Colonic mucosa (tissue), 4 donors: ENCODE results near the gene ZNF385B. TPM values are rescaled to one million over a fixed set of nuclear protein-coding genes. Genes with fewer than 3 reads are reported as not detected.

Experiments
- DNase-seq: peaks from one replicate; pipeline ENCODE4 v3.0.0-alpha.2; 2020
- H3K27ac ChIP-seq: fragments of 200-600 bp; one replicate; pipeline ENCODE4 v1.8.0; 2021
- H3K27me3 ChIP-seq: fragments of 200-600 bp; one replicate; pipeline ENCODE4 v1.8.0; 2021
- H3K36me3 ChIP-seq: fragments of 200-600 bp; one replicate; pipeline ENCODE4 v1.8.0; 2021
- H3K4me1 ChIP-seq: fragments of 200-600 bp; one replicate; pipeline ENCODE4 v1.8.0; 2021; ENCODE audit warnings: mild to moderate bottlenecking
- H3K4me3 ChIP-seq: fragments of 200-600 bp; one replicate; pipeline ENCODE4 v1.8.0; 2021
- H3K9ac ChIP-seq, 2 donors: one replicate each; pipeline ENCODE4 v1.7.0; 2013; ENCODE audit warnings: control low read depth in 2 of 2, low read depth in 2 of 2, low read length in 2 of 2
- H3K9me3 ChIP-seq: fragments of 200-600 bp; one replicate; pipeline ENCODE4 v1.8.0; 2021
- intact Hi-C: fragments of 100-400 bp; cut with DNase I; formaldehyde crosslinking; loops from one replicate; pipeline ENCODE4 v1.14.1; 2022
- total RNA-seq, 2 donors: library from RNA; stranded (reverse); fragmentation: NEBNext Ultra II Directional in 1 of 2; extraction: Animal tissue kit (Norgen Biotek cat#: 25700) in 1 of 2; gene quantifications; one replicate each; pipeline ENCODE4 v1.2.1, GENCODE V29; 2021
- TF ChIP-seq, protein P1 (sequence below): fragments of 200-600 bp; IDR thresholded peaks from one replicate; pipeline ENCODE4 v1.8.0; 2022; ENCODE audit warnings: antibody characterized with exemption, mild to moderate bottlenecking
- donor health status: healthy.
- donor health status: DM: no; HTN: no; CAD: no.
- donor health status: DM: no; HTN: no; CAD: no.

ZNF385B gene
- total RNA-seq, 2 donors from 2014 or later: 0.10 to 0.69 TPM

DNA sequence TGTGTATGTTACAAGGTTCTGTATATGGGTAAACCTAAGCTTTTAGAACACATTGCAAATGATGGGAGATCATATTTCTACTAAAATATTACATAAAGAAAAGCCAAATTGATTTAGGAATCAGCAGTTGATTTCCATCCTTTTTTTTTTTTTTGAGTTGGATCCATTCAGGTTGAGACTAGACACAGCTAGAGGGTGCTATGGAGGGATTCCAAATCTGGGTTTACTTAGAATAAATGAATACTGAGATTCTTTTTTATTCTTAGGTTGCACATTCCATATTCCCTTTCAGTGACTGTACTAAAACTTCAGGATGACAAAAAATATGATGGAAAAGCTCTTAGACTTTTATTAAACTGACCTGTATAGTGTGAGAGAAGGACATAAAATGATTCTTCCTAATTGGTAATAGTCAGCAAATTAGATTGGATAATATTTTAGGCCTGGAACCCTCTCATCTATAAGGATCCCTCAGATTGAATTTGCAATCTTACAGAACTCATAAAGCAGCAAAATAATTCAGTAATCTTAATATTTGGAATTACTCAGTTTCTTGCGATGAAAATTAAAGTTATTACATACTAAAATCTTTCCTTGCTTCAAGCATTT, 413.5 kb downstream of the ZNF385B start:
- Histone ChIP-seq H3K4me3 (no peak overlapping the region), H3K36me3 (no peaks in the 10 kb centered on the region), H3K27me3 (no peaks in the 10 kb centered on the region), H3K9me3 (no peaks in the 10 kb centered on the region), H3K27ac (no peak overlapping the region), H3K9ac (no peak overlapping the region), H3K4me1 (no peaks in the 10 kb centered on the region)
- TF ChIP-seq, protein P1, sequence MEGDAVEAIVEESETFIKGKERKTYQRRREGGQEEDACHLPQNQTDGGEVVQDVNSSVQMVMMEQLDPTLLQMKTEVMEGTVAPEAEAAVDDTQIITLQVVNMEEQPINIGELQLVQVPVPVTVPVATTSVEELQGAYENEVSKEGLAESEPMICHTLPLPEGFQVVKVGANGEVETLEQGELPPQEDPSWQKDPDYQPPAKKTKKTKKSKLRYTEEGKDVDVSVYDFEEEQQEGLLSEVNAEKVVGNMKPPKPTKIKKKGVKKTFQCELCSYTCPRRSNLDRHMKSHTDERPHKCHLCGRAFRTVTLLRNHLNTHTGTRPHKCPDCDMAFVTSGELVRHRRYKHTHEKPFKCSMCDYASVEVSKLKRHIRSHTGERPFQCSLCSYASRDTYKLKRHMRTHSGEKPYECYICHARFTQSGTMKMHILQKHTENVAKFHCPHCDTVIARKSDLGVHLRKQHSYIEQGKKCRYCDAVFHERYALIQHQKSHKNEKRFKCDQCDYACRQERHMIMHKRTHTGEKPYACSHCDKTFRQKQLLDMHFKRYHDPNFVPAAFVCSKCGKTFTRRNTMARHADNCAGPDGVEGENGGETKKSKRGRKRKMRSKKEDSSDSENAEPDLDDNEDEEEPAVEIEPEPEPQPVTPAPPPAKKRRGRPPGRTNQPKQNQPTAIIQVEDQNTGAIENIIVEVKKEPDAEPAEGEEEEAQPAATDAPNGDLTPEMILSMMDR: no peak
- intact Hi-C loops: loop anchor here (10.0 kb wide), 1 partner anchor 223 kb away; no protein-coding TSS in a partner anchor
- no peak for DNase-seq

DNA sequence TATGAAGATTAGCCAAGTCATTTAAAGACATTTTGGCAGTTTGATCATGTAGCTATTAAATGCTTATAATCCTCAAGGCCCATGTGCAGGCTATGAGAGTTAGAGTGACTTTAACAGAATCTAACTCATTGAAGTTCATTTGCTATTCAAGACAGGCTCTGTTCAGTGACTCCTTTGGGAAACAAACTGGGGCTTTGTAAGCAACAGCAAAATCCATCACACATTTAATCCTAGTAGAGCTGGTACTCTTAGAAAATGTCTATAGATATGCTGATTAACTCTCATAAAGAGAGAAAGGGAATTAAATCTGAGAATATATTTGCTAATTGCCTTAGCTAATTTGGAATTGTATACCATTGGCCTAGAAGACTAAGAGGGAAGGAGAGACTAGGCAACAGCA, 414.0 kb downstream of the ZNF385B start:
- DNase-seq: no peak
- intact Hi-C loops: loop anchor here (10.0 kb wide), 1 partner anchor 223 kb away; no protein-coding TSS in a partner anchor
- H3K27ac ChIP-seq: no peak overlapping the region
- TF ChIP-seq, protein P1: no peak
- no peaks in the 10 kb centered on the region for H3K9me3 ChIP-seq
- H3K9ac ChIP-seq: no peak overlapping the region
- H3K27me3 ChIP-seq: no peaks in the 10 kb centered on the region
- H3K36me3 ChIP-seq: no peaks in the 10 kb centered on the region
- no peaks in the 10 kb centered on the region for H3K4me1 ChIP-seq
- H3K4me3 ChIP-seq: no peak overlapping the region

DNA sequence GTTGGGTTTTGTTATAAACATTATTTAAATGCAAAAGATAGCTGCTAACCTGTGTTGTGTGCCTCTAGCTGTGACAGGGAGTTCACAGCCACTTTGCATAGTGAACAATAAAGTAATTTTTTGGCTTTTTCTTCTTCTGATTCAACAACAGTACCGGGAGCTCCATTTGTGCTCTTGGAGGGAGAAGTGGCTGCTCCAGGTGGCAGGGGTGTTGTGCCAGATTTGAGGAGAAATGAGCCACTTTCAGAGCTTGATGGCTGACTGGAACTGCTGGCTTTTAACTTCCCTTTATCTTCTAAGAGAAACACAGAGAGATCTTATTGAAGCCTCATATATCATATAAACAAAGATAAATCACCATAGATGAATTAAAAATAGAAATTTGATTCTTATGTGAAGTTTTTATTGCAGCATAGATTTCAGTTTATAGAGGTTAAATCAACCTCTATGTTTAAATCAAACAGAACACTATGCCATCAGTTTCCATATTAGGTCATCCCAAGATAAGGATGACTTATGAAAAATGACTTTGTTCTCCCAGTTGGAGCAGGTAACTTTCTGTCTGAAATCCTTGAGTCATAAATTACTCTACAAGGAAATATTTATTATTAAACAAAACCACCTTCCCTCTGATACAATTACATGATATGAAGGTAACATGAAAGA, 414.8 kb downstream of the ZNF385B start:
- no peak overlapping the region for H3K9ac ChIP-seq
- intact Hi-C loops: loop anchor here (10.0 kb wide), 1 partner anchor 222 kb away; no protein-coding TSS in a partner anchor
- no peaks in the 10 kb centered on the region for H3K27me3 ChIP-seq
- TF ChIP-seq, protein P1: no peak
- H3K27ac ChIP-seq: no peak overlapping the region
- no peak for DNase-seq
- H3K4me1 ChIP-seq: no peaks in the 10 kb centered on the region
- H3K9me3 ChIP-seq: no peaks in the 10 kb centered on the region
- H3K4me3 ChIP-seq: no peak overlapping the region
- no peaks in the 10 kb centered on the region for H3K36me3 ChIP-seq

DNA sequence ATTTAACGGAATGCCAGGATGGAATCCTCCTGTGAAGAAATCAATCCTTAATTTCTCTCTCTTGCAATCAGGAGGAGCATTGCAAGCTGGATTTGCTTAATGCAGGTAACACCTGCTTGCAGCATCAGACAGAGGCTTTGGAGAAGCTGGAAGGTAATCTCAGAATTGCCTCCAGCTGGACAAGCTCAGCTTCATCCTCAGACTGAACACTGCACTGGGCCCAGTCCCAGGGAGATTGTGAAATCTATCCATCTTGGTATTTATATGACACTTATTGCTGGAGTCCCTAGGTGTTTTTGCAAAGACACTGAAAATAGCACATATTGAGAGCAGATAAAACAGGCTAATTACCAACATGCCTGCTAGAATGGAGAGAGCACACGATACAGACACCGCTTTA, 417.4 kb downstream of the ZNF385B start:
- TF ChIP-seq, protein P1: no peak
- Histone ChIP-seq H3K27me3 (no peaks in the 10 kb centered on the region), H3K9ac (no peak overlapping the region), H3K36me3 (no peaks in the 10 kb centered on the region), H3K4me3 (no peak overlapping the region), H3K4me1 (no peaks in the 10 kb centered on the region), H3K9me3 (no peaks in the 10 kb centered on the region), H3K27ac (no peak overlapping the region)
- no peak for DNase-seq
- intact Hi-C loops: loop anchor here (10.0 kb wide), 1 partner anchor 219 kb away; no protein-coding TSS in a partner anchor

DNA sequence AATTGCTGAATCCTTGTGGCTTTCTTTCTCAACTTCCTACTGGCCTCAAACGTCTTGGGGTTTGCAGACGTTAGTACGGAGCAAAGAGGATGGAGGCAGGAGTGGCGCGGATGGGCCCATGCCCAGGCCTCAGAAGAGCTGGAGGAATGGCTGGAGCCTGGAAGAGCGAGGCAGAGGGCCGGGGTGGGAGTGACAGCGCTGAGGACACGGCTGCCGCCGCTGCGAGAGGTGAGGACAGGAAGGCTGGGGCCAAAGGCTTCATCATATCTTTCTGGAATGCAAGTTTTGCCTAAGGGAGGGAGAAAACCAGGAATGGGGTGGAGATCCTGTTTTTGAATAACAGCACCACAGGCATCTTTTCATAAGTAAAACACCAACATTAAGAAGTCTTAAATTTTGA, 418.2 kb downstream of the ZNF385B start:
- intact Hi-C loops: loop anchor here (10.0 kb wide), 1 partner anchor 218 kb away; no protein-coding TSS in a partner anchor
- Histone ChIP-seq H3K27ac (no peak overlapping the region), H3K27me3 (no peaks in the 10 kb centered on the region), H3K9me3 (no peaks in the 10 kb centered on the region), H3K9ac (no peak overlapping the region), H3K4me1 (no peaks in the 10 kb centered on the region), H3K36me3 (no peaks in the 10 kb centered on the region), H3K4me3 (no peak overlapping the region)
- no peak for DNase-seq
- TF ChIP-seq, protein P1: no peak
